HCT116 (cell line): ENCODE results near the gene ZNF414. TPM values are rescaled to one million over a fixed set of nuclear protein-coding genes. Genes with fewer than 3 reads are reported as not detected.

Source experiments
- ATAC-seq: fragments of 200-7000 bp; cut with Tn5 transposase; 2 replicates; pipeline ENCODE4 v1.9.1; 2020; ENCODE audit warnings: mild to moderate bottlenecking, moderate library complexity
- BruUV-seq: library from RNA; stranded (reverse); fragments of 400-500 nt; replicated peaks from 2 replicates; lab custom pipeline; 2021; lab: Mats Ljungman, UMichigan
- CTCF ChIA-PET: fragments of 300-600 bp; sonication (Branson Sonifier 250); formaldehyde crosslinking; loops from one replicate; lab custom pipeline; 2021; ENCODE audit warnings: antibody characterized with exemption; lab: Charles Lee
- POLR2A ChIA-PET: fragments of 300-600, 350-600 bp; sonication (Branson Sonifier 250); formaldehyde crosslinking; loops from one replicate; lab custom pipeline; 2021; ENCODE audit warnings: antibody characterized with exemption; lab: Charles Lee
- RAD21 ChIA-PET, 2 experiments: fragments of 300-600 bp; sonication (Branson Sonifier 250); formaldehyde crosslinking; loops; one replicate each; lab custom pipeline; 2023; ENCODE audit warnings: low total read pairs in 2 of 2; ENCODE audit not compliant: uncharacterized antibody in 2 of 2, unreplicated experiment in 2 of 2, low non-redundant PET in 1 of 2; lab: Charles Lee
- DNase-seq: peaks from one replicate; pipeline ENCODE4 v3.0.0-alpha.2; 2010; ENCODE audit warnings: low read depth, low spot score
- H2AFZ ChIP-seq: fragments of 200-600 bp; shearing (Covaris generic), sonication (generic); 2 replicates; pipeline ENCODE4 v1.6.1; 2017; ENCODE audit warnings: low read depth, mixed run types, mixed read lengths, antibody characterized with exemption, low read length; ENCODE audit not compliant: poor library complexity, severe bottlenecking
- H3K27ac ChIP-seq: 2 replicates; pipeline ENCODE4 v1.5.1; 2012; ENCODE audit warnings: low read depth, low read length
- H3K27me3 ChIP-seq: fragments of 200-600 bp; sonication (generic); 2 replicates; pipeline ENCODE4 v1.6.1; 2016; ENCODE audit warnings: mixed run types, low read length, mixed read lengths; ENCODE audit not compliant: insufficient read depth
- H3K36me3 ChIP-seq, 2 experiments: fragments of 200-500 bp in 1 of 2; fragments of 200-600 bp in 1 of 2; sonication (Bioruptor generic) in 1 of 2; sonication (generic) in 1 of 2; 2 replicates each; pipeline versions ENCODE4 v1.5.1 to v1.6.1; 2014 to 2016; ENCODE audit warnings: low read length in 2 of 2, inconsistent platforms in 1 of 2, mixed read lengths in 1 of 2, mixed run types in 1 of 2; ENCODE audit not compliant: insufficient read depth in 2 of 2, control insufficient read depth in 1 of 2
- H3K4me1 ChIP-seq, 2 experiments: fragments of 200-600 bp in 1 of 2; sonication (generic) in 1 of 2; 2 replicates each; pipeline versions ENCODE4 v1.5.1 to v1.6.1; 2012 to 2017; ENCODE audit warnings: low read length in 2 of 2, inconsistent platforms in 1 of 2, mild to moderate bottlenecking in 1 of 2, mixed read lengths in 1 of 2, mixed run types in 1 of 2, moderate library complexity in 1 of 2; ENCODE audit not compliant: insufficient read depth in 2 of 2, control insufficient read depth in 1 of 2
- H3K4me2 ChIP-seq: fragments of 200-600 bp; sonication (generic); 2 replicates; pipeline ENCODE4 v1.6.1; 2017; ENCODE audit warnings: mixed run types, low read length, mixed read lengths
- H3K4me3 ChIP-seq, 2 experiments: fragments of 200-600 bp in 1 of 2; sonication (generic) in 1 of 2; replicated peaks in 1 of 2; 2 replicates each; pipeline ENCODE4 v1.5.1; 2011 to 2016; ENCODE audit warnings: low read length in 2 of 2, control low read depth in 1 of 2, low read depth in 1 of 2, mild to moderate bottlenecking in 1 of 2, mixed read lengths in 1 of 2, mixed run types in 1 of 2
- H3K79me2 ChIP-seq: fragments of 200-600 bp; sonication (generic); 2 replicates; pipeline ENCODE4 v1.6.1; 2017; ENCODE audit warnings: mild to moderate bottlenecking, mixed run types, low read length, moderate library complexity, mixed read lengths; ENCODE audit not compliant: insufficient read depth
- H3K9ac ChIP-seq: fragments of 200-600 bp; sonication (generic); 2 replicates; pipeline ENCODE4 v1.6.1; 2016; ENCODE audit warnings: low read length, mixed read lengths
- H3K9me2 ChIP-seq: fragments of 200-600 bp; sonication (generic), shearing (Covaris generic); 2 replicates; pipeline ENCODE4 v1.6.1; 2017; ENCODE audit warnings: mixed run types, mild to moderate bottlenecking, moderate library complexity; ENCODE audit not compliant: insufficient read depth
- H3K9me3 ChIP-seq, 2 experiments: fragments of 200-500 bp in 1 of 2; fragments of 200-600 bp in 1 of 2; sonication (Bioruptor generic) in 1 of 2; sonication (generic) in 1 of 2; 2 replicates each; pipeline ENCODE4 v1.6.1; 2014 to 2017; ENCODE audit warnings: low read length in 2 of 2, mixed read lengths in 2 of 2, inconsistent platforms in 1 of 2, low read depth in 1 of 2, mild to moderate bottlenecking in 1 of 2, mixed run types in 1 of 2, moderate library complexity in 1 of 2; ENCODE audit not compliant: control insufficient read depth in 1 of 2, insufficient read depth in 1 of 2
- H4K20me1 ChIP-seq: fragments of 200-600 bp; sonication (generic), shearing (Covaris generic); 2 replicates; pipeline ENCODE4 v1.6.1; 2017; ENCODE audit warnings: mixed run types, mild to moderate bottlenecking, moderate library complexity; ENCODE audit not compliant: insufficient read depth
- CEBPB ChIP-seq: IDR thresholded peaks from 2 replicates; pipeline ENCODE4 v1.6.1; 2012; ENCODE audit warnings: low read depth
- CTCF ChIP-seq, 3 experiments: fragments of 200-600 bp in 1 of 3; sonication (generic) in 1 of 3; IDR thresholded peaks in 2 of 3; conservative IDR thresholded peaks in 1 of 3; 2 replicates each; pipeline ENCODE4 v1.5.1; 2012 to 2017; ENCODE audit warnings: low read depth in 2 of 3, low read length in 2 of 3, antibody characterized with exemption in 1 of 3, borderline replicate concordance in 1 of 3, control low read depth in 1 of 3, mild to moderate bottlenecking in 1 of 3, mixed read lengths in 1 of 3, mixed run types in 1 of 3, moderate library complexity in 1 of 3; ENCODE audit not compliant: insufficient read depth in 1 of 3
- ELF1 ChIP-seq: IDR thresholded peaks from 2 replicates; pipeline ENCODE4 v1.6.1; 2012; ENCODE audit warnings: low read depth, borderline replicate concordance
- JUND ChIP-seq: IDR thresholded peaks from 2 replicates; pipeline ENCODE4 v1.6.1; 2012
- MAX ChIP-seq: IDR thresholded peaks from 2 replicates; pipeline ENCODE4 v1.6.1; 2012
- RAD21 ChIP-seq: IDR thresholded peaks from 2 replicates; pipeline ENCODE4 v1.6.1; 2012; ENCODE audit warnings: low read depth, mild to moderate bottlenecking
- SP1 ChIP-seq: IDR thresholded peaks from 2 replicates; pipeline ENCODE4 v1.6.1; 2012; ENCODE audit warnings: low read depth
- SRF ChIP-seq: IDR thresholded peaks from 2 replicates; pipeline ENCODE4 v1.6.1; 2012; ENCODE audit warnings: low read depth
- ZBTB33 ChIP-seq: IDR thresholded peaks from 2 replicates; pipeline ENCODE4 v1.6.1; 2011; ENCODE audit warnings: mild to moderate bottlenecking, low read length, moderate library complexity; ENCODE audit not compliant: insufficient replicate concordance; ENCODE audit errors: extremely low read depth
- intact Hi-C: fragments of 100-400 bp; cut with micrococcal nuclease; formaldehyde crosslinking; loops from 2 replicates; pipeline ENCODE4 v1.10.0; 2022
- total RNA-seq: library from RNA; stranded (reverse); gene quantifications from one replicate; pipeline ENCODE4 v1.2.1, GENCODE V29; 2021; ENCODE audit not compliant: unreplicated experiment

Gene ZNF414
- total RNA-seq, 1 experiment from 2014 or later: 31.9 TPM

GRCh38 chr19:8466018-8466417, 47.9 kb downstream of the ZNF414 start (continued):
- TF ChIP-seq ZBTB33 (no peak), ELF1 (no peak), MAX (no peak), CTCF (IDR thresholded peaks at IDR 0.05 in 2 of 3, conservative IDR thresholded peaks at IDR 0.05 in 1 of 3; ENCODE audit: borderline replicate concordance in 1 of 3, insufficient read depth in 1 of 3, low read depth in 2 of 3, low read length in 2 of 3) (no peak), SP1 (no peak), SRF (no peak)

GRCh38 chr19:8463365-8463764, 50.6 kb downstream of the ZNF414 start:
- Histone ChIP-seq H4K20me1 (peaks cover 60% of the 10 kb centered on the region), H3K4me1 (peaks cover 10 to 21% of the 10 kb centered on the region in 2 experiments), H3K36me3 (peaks cover 43 to 63% of the 10 kb centered on the region in 2 experiments), H3K4me2 (no peak overlapping the region), H3K9me2 (no peaks in the 10 kb centered on the region), H3K79me2 (peaks cover 100% of the 10 kb centered on the region), H3K9me3 (no peaks in the 10 kb centered on the region), H3K9ac (no peak overlapping the region), H3K27me3 (no peaks in the 10 kb centered on the region), H3K27ac (no peak overlapping the region), H2AFZ (no peak overlapping the region), H3K4me3 (no peak overlapping the region)
- POLR2A ChIA-PET: no interaction called here
- DNase-seq (no peak), ATAC-seq (no peak)
- no TSS peak for BruUV-seq
- intact Hi-C loops: no loop called here
- CTCF ChIA-PET: no interaction called here
- RAD21 ChIA-PET: no interaction called here
- TF ChIP-seq RAD21 (no peak), CEBPB (no peak), JUND (no peak)
